DOHH2 (cell line): Measurements from ENCODE around the gene PDE6B.
"Not testable (repeated sequence)": the region's sequence is repeated elsewhere in the genome, so short reads cannot be mapped to it uniquely, and the experiment has no call there.

Experiments used
- EZH2phosphoT487 ChIP-seq: fragments of 200-600 bp; sonication (generic); IDR thresholded peaks from 2 replicates; pipeline ENCODE4 v1.6.1; 2017; ENCODE audit warnings: borderline replicate concordance, mild to moderate bottlenecking, antibody characterized with exemption, low read length, moderate library complexity, mixed read lengths
- TF ChIP-seq, protein P1 (sequence below): fragments of 200-600 bp; sonication (generic); IDR thresholded peaks from one replicate; pipeline ENCODE4 v1.5.1; 2014; ENCODE audit warnings: antibody characterized with exemption, mild to moderate bottlenecking, low read depth, low read length; ENCODE audit not compliant: poor library complexity, severe bottlenecking

DNA sequence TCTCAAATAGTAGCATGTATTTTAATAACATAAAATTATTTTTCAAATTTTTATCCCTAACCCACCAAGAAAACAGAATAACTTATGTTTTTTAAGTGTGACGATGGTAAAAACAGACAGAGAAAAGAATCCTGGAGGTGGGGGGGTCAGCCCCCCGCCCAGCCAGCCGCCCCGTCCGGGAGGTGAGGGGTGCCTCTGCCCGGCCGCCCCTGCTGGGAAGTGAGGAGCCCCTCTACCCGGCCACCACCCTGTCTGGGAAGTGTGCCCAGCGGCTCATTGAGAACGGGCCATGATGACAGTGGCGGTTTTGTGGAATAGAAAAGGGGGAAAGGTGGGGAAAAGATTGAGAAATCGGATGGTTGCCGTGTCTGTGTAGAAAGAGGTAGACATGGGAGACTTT, 33.2 kb upstream of the PDE6B start:
- TF ChIP-seq, protein P1, sequence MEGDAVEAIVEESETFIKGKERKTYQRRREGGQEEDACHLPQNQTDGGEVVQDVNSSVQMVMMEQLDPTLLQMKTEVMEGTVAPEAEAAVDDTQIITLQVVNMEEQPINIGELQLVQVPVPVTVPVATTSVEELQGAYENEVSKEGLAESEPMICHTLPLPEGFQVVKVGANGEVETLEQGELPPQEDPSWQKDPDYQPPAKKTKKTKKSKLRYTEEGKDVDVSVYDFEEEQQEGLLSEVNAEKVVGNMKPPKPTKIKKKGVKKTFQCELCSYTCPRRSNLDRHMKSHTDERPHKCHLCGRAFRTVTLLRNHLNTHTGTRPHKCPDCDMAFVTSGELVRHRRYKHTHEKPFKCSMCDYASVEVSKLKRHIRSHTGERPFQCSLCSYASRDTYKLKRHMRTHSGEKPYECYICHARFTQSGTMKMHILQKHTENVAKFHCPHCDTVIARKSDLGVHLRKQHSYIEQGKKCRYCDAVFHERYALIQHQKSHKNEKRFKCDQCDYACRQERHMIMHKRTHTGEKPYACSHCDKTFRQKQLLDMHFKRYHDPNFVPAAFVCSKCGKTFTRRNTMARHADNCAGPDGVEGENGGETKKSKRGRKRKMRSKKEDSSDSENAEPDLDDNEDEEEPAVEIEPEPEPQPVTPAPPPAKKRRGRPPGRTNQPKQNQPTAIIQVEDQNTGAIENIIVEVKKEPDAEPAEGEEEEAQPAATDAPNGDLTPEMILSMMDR = not testable (repeated sequence)
- not testable (repeated sequence) for TF ChIP-seq EZH2phosphoT487
